Stimulated activated CD4-positive, alpha-beta T cell treated with anti-CD3 and anti-CD28 coated beads, Interleukin-1b, Interleukin-23, amount 100 ng/mL, for 4 hours (primary cell): Measurements from ENCODE around the gene TBC1D25.

Source experiments
- DNase-seq, 2 donors: peaks; one replicate each; pipeline ENCODE4 v3.0.0-alpha.2; 2020; ENCODE audit warnings: low read depth in 2 of 2

TBC1D25 gene

DNA sequence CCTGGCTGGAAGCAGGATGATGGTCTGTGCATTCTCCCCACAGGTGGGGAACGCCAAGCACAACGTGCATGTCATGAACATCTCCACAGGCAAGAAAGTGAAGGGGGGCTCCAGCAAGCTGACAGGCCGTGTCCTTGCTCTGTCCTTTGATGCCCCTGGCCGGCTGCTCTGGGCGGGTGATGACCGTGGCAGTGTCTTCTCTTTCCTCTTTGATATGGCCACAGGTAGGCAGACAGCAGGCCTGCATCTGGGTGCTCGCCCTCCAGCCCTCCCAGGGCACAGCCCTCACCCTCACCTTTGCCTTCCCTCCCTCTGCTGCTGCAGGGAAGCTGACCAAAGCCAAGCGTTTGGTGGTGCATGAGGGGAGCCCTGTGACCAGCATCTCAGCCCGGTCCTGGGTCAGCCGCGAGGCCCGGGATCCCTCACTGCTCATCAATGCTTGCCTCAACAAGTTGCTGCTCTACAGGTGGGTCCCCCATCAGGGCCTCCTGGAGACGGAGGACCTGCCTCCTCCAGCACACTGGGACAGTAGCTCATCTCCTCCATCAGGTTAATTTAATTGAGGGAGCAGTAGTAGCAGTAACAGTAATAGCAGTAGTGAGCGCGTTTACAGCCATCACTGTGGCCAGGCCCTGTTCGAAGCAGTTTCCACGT, 62.4 kb downstream of the TBC1D25 start:
- no peak for DNase-seq

DNA sequence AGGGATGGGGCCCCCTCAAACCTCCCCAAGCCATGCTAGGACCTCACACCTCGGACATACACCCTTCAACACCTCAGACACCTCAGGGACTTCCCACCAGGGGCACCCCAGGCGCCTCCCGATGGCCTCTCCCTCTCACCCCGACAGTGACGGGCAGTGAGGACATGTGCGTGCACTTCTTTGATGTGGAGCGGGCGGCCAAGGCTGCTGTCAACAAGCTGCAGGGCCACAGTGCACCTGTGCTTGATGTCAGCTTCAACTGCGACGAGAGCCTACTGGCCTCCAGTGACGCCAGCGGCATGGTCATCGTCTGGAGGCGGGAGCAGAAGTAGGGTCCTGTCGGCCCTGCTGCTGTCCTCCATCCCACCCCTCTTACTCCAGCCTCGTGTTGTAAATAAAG, 65.2 kb downstream of the TBC1D25 start:
- no peak for DNase-seq

DNA sequence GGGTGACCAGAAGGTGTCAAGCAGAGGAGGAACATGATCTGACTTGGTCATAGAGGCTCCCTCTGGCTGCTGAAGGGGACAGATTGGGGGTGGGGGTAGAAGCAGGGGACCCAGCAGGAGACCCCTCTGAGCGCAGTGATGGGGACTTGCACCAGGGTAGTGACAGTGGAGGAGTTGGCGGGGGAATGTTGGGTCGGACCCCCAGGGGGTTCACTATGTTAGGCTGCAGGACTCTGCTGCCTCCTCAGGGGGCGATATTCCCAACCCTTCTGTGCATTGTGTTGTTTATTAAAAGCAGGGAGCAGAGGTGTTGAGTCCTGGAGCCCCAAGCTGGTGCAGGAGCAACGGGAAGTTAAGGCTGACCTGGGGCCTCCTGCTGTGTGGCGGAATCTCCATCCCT, 66.6 kb downstream of the TBC1D25 start:
- DNase-seq, result no peak

DNA sequence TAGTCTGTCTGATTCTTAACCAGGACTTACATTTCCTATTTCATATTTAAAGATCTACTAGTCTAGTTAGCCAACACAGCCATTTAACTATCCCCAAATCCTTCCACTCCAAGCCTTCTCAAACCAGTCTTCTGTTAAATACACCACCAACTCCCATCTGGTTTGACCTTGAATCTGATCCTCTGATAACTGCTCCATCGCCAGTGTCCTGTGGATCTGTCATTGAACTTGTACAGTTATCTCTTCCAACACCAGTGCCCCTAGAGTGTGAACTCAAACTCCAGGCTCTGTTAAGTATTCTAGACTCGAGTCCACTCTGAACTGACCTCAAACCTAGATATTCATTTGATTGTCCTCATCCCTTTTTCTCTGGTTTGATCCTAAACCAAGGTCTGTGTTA, 72.2 kb downstream of the TBC1D25 start:
- no peak for DNase-seq
